Aorta (tissue), 4 donors: ENCODE data around the gene UBE2Z. TPM values are rescaled to one million over a fixed set of nuclear protein-coding genes. Genes with fewer than 3 reads are reported as not detected.

Experiments used
- polyA plus RNA-seq, 2 donors: library from polyadenylated mRNA; stranded (reverse); fragments of 200-250 nt; gene quantifications; one replicate each; pipeline ENCODE4 v1.2.3, GENCODE V29; 2013
- total RNA-seq, 2 donors: library from RNA; stranded (reverse); fragmentation: NEBNext Ultra II Directional; extraction: Animal tissue kit (Norgen Biotek cat#: 25700); gene quantifications; one replicate each; pipeline ENCODE4 v1.2.1, GENCODE V29; 2021
- donor health status: healthy with polysubstance abuse.
- donor health status: Bipolar disorder and iron deficiency.
- donor health status: DM: no; HTN: no; CAD: no.
- donor health status: DM: yes; HTN: yes; CAD: no.

Gene UBE2Z
- total and polyA plus RNA-seq, 4 donors = 29.8 to 84.0 (median 61.1) TPM

Other genes starting within 250 kb of the UBE2Z start
- gene PRAC1, start 185.9 kb upstream of the UBE2Z start, total RNA-seq = not detected
- gene PRAC1, start 185.9 kb upstream of the UBE2Z start, polyA plus RNA-seq = 10 to 100 TPM in 1 of 2 donors, not detected in 1; 14.0 TPM
- not detected for gene PRAC2, start 185.2 kb upstream of the UBE2Z start, total RNA-seq
- gene PRAC2, start 185.2 kb upstream of the UBE2Z start, polyA plus RNA-seq = not detected
- not detected for gene HOXB13, start 179.7 kb upstream of the UBE2Z start, total RNA-seq
- under 1 TPM; 0.18 to 0.25 TPM for gene HOXB13, start 179.7 kb upstream of the UBE2Z start, polyA plus RNA-seq
- gene TTLL6, start 91.2 kb upstream of the UBE2Z start, total RNA-seq = under 1 TPM in 1 of 2 donors, not detected in 1; 0.21 TPM
- gene TTLL6, start 91.2 kb upstream of the UBE2Z start, polyA plus RNA-seq = under 1 TPM in 1 of 2 donors, not detected in 1; 0.13 TPM
- 100 to 1,000 TPM; 164 to 171 TPM for gene CALCOCO2, start 77.4 kb upstream of the UBE2Z start, total RNA-seq
- gene CALCOCO2, start 77.4 kb upstream of the UBE2Z start, polyA plus RNA-seq = 100 to 1,000 TPM in 1 of 2 donors, 10 to 100 TPM in 1; 80.3 to 149 TPM
- gene ATP5MC1, start 15.6 kb upstream of the UBE2Z start, total RNA-seq = 10 to 100 TPM; 30.4 to 42.6 TPM
- gene ATP5MC1, start 15.6 kb upstream of the UBE2Z start, polyA plus RNA-seq = 100 to 1,000 TPM; 133 to 250 TPM
- gene SNF8, start 36.4 kb downstream of the UBE2Z start, total RNA-seq = 10 to 100 TPM; 78.8 to 82.9 TPM
- 100 to 1,000 TPM; 148 to 217 TPM for gene SNF8, start 36.4 kb downstream of the UBE2Z start, polyA plus RNA-seq
- gene GIP, start 60.2 kb downstream of the UBE2Z start, total RNA-seq = not detected
- 1 to 10 TPM in 1 of 2 donors, not detected in 1; 3.3 TPM for gene GIP, start 60.2 kb downstream of the UBE2Z start, polyA plus RNA-seq
- under 1 TPM in 1 of 2 donors, not detected in 1; 0.29 TPM for gene IGF2BP1, start 89.0 kb downstream of the UBE2Z start, total RNA-seq
- under 1 TPM in 1 of 2 donors, not detected in 1; 0.13 TPM for gene IGF2BP1, start 89.0 kb downstream of the UBE2Z start, polyA plus RNA-seq
- under 1 TPM; 0.13 to 0.15 TPM for gene B4GALNT2, start 224.4 kb downstream of the UBE2Z start, total RNA-seq
- not detected for gene B4GALNT2, start 224.4 kb downstream of the UBE2Z start, polyA plus RNA-seq